ENCODE data around the gene HMGCLL1. TPM values are rescaled to one million over a fixed set of nuclear protein-coding genes. Genes with fewer than 3 reads are reported as not detected.
A peak's percentile ranks its signal among the peaks of the same experiment; 100 is the strongest.

HMGCLL1 gene
- total RNA-seq: not detected

GRCh38 chr6:55578537-55579363, at the start of gene HMGCLL1:
TSS of gene HMGCLL1 (minus strand) at chr6:55579192. CDS start at chr6:55579055, 137 bp downstream.
- H3K4me3 Mint-ChIP-seq: no peak within 1 kb of the TSS
- ChIA-PET POLR2A (no interaction called here), CTCF (no interaction called here)
- TF ChIP-seq, protein P1, sequence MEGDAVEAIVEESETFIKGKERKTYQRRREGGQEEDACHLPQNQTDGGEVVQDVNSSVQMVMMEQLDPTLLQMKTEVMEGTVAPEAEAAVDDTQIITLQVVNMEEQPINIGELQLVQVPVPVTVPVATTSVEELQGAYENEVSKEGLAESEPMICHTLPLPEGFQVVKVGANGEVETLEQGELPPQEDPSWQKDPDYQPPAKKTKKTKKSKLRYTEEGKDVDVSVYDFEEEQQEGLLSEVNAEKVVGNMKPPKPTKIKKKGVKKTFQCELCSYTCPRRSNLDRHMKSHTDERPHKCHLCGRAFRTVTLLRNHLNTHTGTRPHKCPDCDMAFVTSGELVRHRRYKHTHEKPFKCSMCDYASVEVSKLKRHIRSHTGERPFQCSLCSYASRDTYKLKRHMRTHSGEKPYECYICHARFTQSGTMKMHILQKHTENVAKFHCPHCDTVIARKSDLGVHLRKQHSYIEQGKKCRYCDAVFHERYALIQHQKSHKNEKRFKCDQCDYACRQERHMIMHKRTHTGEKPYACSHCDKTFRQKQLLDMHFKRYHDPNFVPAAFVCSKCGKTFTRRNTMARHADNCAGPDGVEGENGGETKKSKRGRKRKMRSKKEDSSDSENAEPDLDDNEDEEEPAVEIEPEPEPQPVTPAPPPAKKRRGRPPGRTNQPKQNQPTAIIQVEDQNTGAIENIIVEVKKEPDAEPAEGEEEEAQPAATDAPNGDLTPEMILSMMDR (IDR thresholded peaks at IDR 0.05): no peak
- intact Hi-C loops (cut with micrococcal nuclease): no loop called here
- peaks cover 2% of the 10 kb centered on the region for H3K4me1 Mint-ChIP-seq (ENCODE audit: low read depth)
- no peaks in the 10 kb centered on the region for H3K36me3 Mint-ChIP-seq (ENCODE audit: low read depth)
- DNase-seq (no peak), ATAC-seq (no peak)
- peaks cover 4% of the 10 kb centered on the region for H3K27me3 Mint-ChIP-seq
- H3K9me3 Mint-ChIP-seq: peaks cover 5% of the 10 kb centered on the region
- H3K27ac Mint-ChIP-seq: no peak within 1 kb of the TSS

- intact Hi-C loops (cut with micrococcal nuclease): no loop called here
- H3K36me3 Mint-ChIP-seq (ENCODE audit: low read depth): no peaks in the 10 kb centered on the region
- no peak overlapping the region for H3K4me3 Mint-ChIP-seq
- ChIA-PET CTCF (no interaction called here), POLR2A (no interaction called here)
- no peaks in the 10 kb centered on the region for H3K27me3 Mint-ChIP-seq
- TF ChIP-seq, protein P1 (IDR thresholded peaks at IDR 0.05): no peak
- no peak overlapping the region for H3K27ac Mint-ChIP-seq
- peaks cover 6% of the 10 kb centered on the region for H3K9me3 Mint-ChIP-seq
- no peak for ATAC-seq
- no peak for DNase-seq
- no peaks in the 10 kb centered on the region for H3K4me1 Mint-ChIP-seq (ENCODE audit: low read depth)
Measured at GRCh38 chr6:55621993-55622392, 43.0 kb upstream of the HMGCLL1 start.

GRCh38 chr6:55621244-55621643, 42.3 kb upstream of the HMGCLL1 start:
- Mint-ChIP-seq H3K36me3 (ENCODE audit: low read depth) (no peaks in the 10 kb centered on the region), H3K27ac (no peak overlapping the region), H3K27me3 (no peaks in the 10 kb centered on the region), H3K4me1 (ENCODE audit: low read depth) (no peaks in the 10 kb centered on the region), H3K9me3 (peaks cover 4% of the 10 kb centered on the region), H3K4me3 (no peak overlapping the region)
- intact Hi-C loops (cut with micrococcal nuclease): no loop called here
- POLR2A ChIA-PET: no interaction called here
- ATAC-seq (no peak), DNase-seq (no peak)
- TF ChIP-seq, protein P1 (IDR thresholded peaks at IDR 0.05): no peak
- CTCF ChIA-PET: no interaction called here

DNA sequence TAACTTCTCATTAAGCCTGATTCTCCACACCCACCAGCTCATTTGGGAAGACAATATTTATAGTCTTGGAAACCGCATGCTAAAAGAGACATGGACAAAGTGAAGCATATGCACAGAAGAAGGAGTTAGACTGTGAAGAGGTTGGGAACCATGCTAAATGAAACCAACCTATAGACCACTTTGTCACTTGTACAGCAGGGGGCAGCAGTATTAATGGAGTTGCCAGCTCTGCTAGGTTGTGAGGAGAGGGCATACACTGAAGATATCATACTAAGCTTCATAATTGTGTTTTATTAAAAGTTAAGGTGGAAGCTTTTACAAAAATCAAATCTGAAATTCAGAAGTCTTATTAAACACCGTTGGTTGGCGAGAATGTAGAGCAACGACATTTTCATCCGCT, 38.3 kb upstream of the HMGCLL1 start:
- ChIA-PET CTCF (interaction anchor here (0.9 to 1.0 kb wide), 2 partner anchors 19 to 113 kb away, joined by 3 to 4 read pairs; no protein-coding TSS in a partner anchor), POLR2A (no interaction called here)
- ATAC-seq (no peak), DNase-seq (peak; percentile 2)
- TF ChIP-seq, protein P1 (IDR thresholded peaks at IDR 0.05): peak; percentile 13
- Mint-ChIP-seq H3K4me1 (ENCODE audit: low read depth) (no peaks in the 10 kb centered on the region), H3K4me3 (no peak overlapping the region), H3K27me3 (no peaks in the 10 kb centered on the region), H3K36me3 (ENCODE audit: low read depth) (no peaks in the 10 kb centered on the region), H3K9me3 (peaks cover 9% of the 10 kb centered on the region), H3K27ac (no peak overlapping the region)
- intact Hi-C loops (cut with micrococcal nuclease): no loop called here

DNA sequence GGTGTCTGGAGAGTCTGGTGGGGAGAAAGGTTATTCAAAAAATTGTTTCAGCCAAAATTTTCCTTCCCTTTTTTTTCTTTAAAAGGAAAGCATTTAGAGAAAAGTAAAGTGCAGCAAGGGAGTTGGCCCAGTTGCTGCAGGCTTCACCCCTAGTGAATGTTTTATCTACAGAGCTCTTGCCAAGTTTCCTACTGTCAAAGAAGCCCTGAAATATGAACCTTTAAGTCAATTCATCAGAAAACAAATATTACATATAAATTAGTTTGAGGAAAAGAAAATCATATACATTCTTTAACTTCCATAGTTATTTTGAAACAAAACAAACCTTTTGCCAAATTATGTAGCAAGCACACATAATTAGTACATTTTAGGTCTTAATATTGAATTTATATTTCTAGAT, 25.0 kb upstream of the HMGCLL1 start:
- H3K4me3 Mint-ChIP-seq: no peak overlapping the region
- H3K27ac Mint-ChIP-seq: no peak overlapping the region
- POLR2A ChIA-PET: no interaction called here
- H3K36me3 Mint-ChIP-seq (ENCODE audit: low read depth): no peaks in the 10 kb centered on the region
- no peaks in the 10 kb centered on the region for H3K27me3 Mint-ChIP-seq
- H3K9me3 Mint-ChIP-seq: peaks cover 10% of the 10 kb centered on the region
- TF ChIP-seq, protein P1 (IDR thresholded peaks at IDR 0.05): no peak
- no peak for DNase-seq
- ATAC-seq: no peak
- no peaks in the 10 kb centered on the region for H3K4me1 Mint-ChIP-seq (ENCODE audit: low read depth)
- CTCF ChIA-PET: no interaction called here
- intact Hi-C loops (cut with micrococcal nuclease): no loop called here
